PC-3 (cell line): ENCODE measurements around the gene TCEAL1. TPM values are rescaled to one million over a fixed set of nuclear protein-coding genes. Genes with fewer than 3 reads are reported as not detected.

Experiments
- ATAC-seq: fragments of 200-7000 bp; cut with Tn5 transposase; 2 replicates; pipeline ENCODE4 v1.9.1; 2020; ENCODE audit warnings: mild to moderate bottlenecking, moderate library complexity
- BruUV-seq: library from RNA; stranded (reverse); fragments of 400-500 nt; replicated peaks from 2 replicates; lab custom pipeline; 2021; lab: Mats Ljungman, UMichigan
- CTCF ChIA-PET: fragments of 300-600 bp; sonication (Branson Sonifier 250); formaldehyde crosslinking; loops from one replicate; lab custom pipeline; 2022; ENCODE audit warnings: antibody characterized with exemption; lab: Charles Lee
- POLR2A ChIA-PET: fragments of 300-600 bp; sonication (Branson Sonifier 250); formaldehyde crosslinking; loops from one replicate; lab custom pipeline; 2022; ENCODE audit warnings: antibody characterized with exemption; ENCODE audit not compliant: unreplicated experiment; lab: Charles Lee
- DNase-seq: peaks from one replicate; pipeline ENCODE4 v3.0.0-alpha.2; 2015
- H2AFZ ChIP-seq: fragments of 300-600 bp; sonication (generic); 2 replicates; pipeline ENCODE4 v1.6.0; 2016; ENCODE audit warnings: antibody characterized with exemption, low read length
- H3F3A ChIP-seq: fragments of 300-600 bp; sonication (generic); one replicate; pipeline ENCODE4 v1.6.0; 2017; ENCODE audit warnings: antibody characterized with exemption, low read length, control low read depth, mild to moderate bottlenecking; ENCODE audit not compliant: unreplicated experiment
- H3K27ac ChIP-seq: fragments of 300-600 bp; sonication (generic); 2 replicates; pipeline ENCODE4 v1.5.1; 2016; ENCODE audit warnings: mild to moderate bottlenecking, low read length
- H3K27me3 ChIP-seq: fragments of 300-600 bp; sonication (generic); 2 replicates; pipeline ENCODE4 v1.6.1; 2016; ENCODE audit warnings: low read length, mixed read lengths
- H3K36me3 ChIP-seq: fragments of 300-600 bp; sonication (generic); 2 replicates; pipeline ENCODE4 v1.6.1; 2016; ENCODE audit warnings: low read depth, mixed run types, low read length, mixed read lengths
- H3K4me1 ChIP-seq: fragments of 300-600 bp; sonication (generic); 2 replicates; pipeline ENCODE4 v1.5.1; 2016; ENCODE audit warnings: low read length; ENCODE audit not compliant: insufficient read depth
- H3K4me2 ChIP-seq: fragments of 300-600 bp; sonication (generic); 2 replicates; pipeline ENCODE4 v1.6.0; 2016; ENCODE audit warnings: low read length
- H3K4me3 ChIP-seq: fragments of 300-600 bp; sonication (generic); 2 replicates; pipeline ENCODE4 v1.5.1; 2016; ENCODE audit warnings: mild to moderate bottlenecking, low read length, mixed read lengths
- H3K79me2 ChIP-seq: fragments of 300-600 bp; sonication (generic); 2 replicates; pipeline ENCODE4 v1.6.1; 2017; ENCODE audit warnings: low read length, mixed read lengths
- H3K9ac ChIP-seq: fragments of 300-600 bp; sonication (generic); 2 replicates; pipeline ENCODE4 v1.6.0; 2016; ENCODE audit warnings: mild to moderate bottlenecking, low read length
- H3K9me2 ChIP-seq: fragments of 300-600 bp; sonication (generic); replicated peaks from 2 replicates; pipeline ENCODE4 v1.6.1; 2016; ENCODE audit warnings: mixed run types, low read length, mixed read lengths
- H3K9me3 ChIP-seq: fragments of 300-600 bp; sonication (generic); 2 replicates; pipeline ENCODE4 v1.6.1; 2016; ENCODE audit warnings: low read length, mixed read lengths
- H4K20me1 ChIP-seq: fragments of 300-600 bp; sonication (generic); 2 replicates; pipeline ENCODE4 v1.6.1; 2016; ENCODE audit warnings: low read length, mixed read lengths
- CTCF ChIP-seq: fragments of 300-600 bp; sonication (generic); conservative IDR thresholded peaks from 2 replicates; pipeline ENCODE4 v1.5.1; 2017; ENCODE audit warnings: antibody characterized with exemption, low read depth, mild to moderate bottlenecking, low read length
- EZH2 ChIP-seq: fragments of 300-600 bp; sonication (generic); IDR thresholded peaks from one replicate; pipeline ENCODE4 v1.6.1; 2017; ENCODE audit warnings: antibody characterized with exemption, mild to moderate bottlenecking, low read length; ENCODE audit not compliant: unreplicated experiment
- EZH2phosphoT487 ChIP-seq: fragments of 300-600 bp; sonication (generic); IDR thresholded peaks from 2 replicates; pipeline ENCODE4 v1.6.1; 2018; ENCODE audit warnings: mild to moderate bottlenecking, antibody characterized with exemption, low read length, borderline replicate concordance
- intact Hi-C: fragments of 100-400 bp; cut with micrococcal nuclease; formaldehyde crosslinking; loops from 2 replicates; pipeline ENCODE4 v1.9.0; 2023
- total RNA-seq: library from RNA; depleted of rRNA; stranded (reverse); fragments of >200 nt; gene quantifications from 2 replicates; pipeline ENCODE4 v1.2.3, GENCODE V29; 2014

Gene TCEAL1
- total RNA-seq, 1 experiment from 2014 or later = 22.8 TPM

DNA sequence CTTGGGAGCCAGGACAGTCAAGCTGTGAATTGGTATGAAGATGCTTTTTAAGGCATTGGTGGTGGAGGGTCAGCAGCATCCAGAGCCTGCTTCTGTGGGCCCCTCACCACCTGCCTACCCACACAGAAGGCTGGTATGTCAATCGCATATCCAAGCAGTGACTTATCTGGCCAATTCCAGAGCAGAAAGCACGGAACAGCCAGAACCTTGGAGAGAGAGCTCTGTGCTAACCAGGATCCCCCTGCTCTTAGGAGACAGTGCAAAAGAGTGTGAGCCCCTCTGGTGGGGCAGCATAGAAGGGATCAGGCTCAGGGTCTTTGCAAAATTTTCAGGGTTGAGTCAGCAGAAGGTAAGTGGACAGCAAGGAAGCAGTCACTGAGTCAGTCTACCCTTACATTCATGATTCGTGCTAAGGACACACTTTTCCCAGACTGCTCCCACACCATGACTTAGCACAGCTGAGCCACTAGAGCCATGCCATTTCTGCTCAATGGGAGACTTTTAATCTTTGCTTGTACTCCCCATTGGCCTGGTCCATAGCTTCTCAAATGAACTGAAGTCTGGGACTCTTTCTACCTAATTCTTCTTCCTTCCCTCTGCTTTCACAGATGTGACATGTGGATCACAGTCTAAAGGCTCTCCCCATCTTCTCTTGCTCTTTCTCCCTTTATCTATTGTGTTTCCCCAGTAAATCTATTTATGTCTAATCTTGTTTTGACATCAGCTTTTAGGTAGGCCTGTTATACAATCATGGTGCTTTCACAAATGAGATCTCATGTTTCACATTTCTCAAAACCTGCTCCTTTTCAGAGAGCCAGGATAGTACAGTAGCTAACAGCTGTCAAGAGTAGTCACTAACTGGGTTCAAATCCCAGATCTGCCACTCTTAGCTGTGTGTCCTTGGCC, 37.7 kb downstream of the TCEAL1 start:
- ATAC-seq = peak; percentile 20; the same call in 1 of the 2 replicates
- H3K4me2 ChIP-seq = no peak overlapping the region
- CTCF ChIA-PET = no interaction called here

GRCh38 chrX:103669745-103670144, 41.0 kb downstream of the TCEAL1 start:
- Histone ChIP-seq H2AFZ (no peak overlapping the region), H3K4me3 (no peak overlapping the region), H3K9ac (no peak overlapping the region), H3K9me3 (no peaks in the 10 kb centered on the region), H3K27me3 (no peaks in the 10 kb centered on the region), H3F3A (no peaks in the 10 kb centered on the region), H3K9me2 (no peaks in the 10 kb centered on the region), H3K36me3 (no peaks in the 10 kb centered on the region), H3K79me2 (no peaks in the 10 kb centered on the region), H4K20me1 (no peaks in the 10 kb centered on the region), H3K4me2 (no peak overlapping the region), H3K27ac (no peak overlapping the region), H3K4me1 (peaks cover 5% of the 10 kb centered on the region; the same call in 1 of the 2 replicates)
- ChIA-PET POLR2A (no interaction called here), CTCF (no interaction called here)
- no peak for ATAC-seq
- TF ChIP-seq CTCF (no peak), EZH2phosphoT487 (no peak), EZH2 (no peak)
- BruUV-seq = no TSS peak
- intact Hi-C loops = loop anchor here (5.0 kb wide), 1 partner anchor 32 kb away; no protein-coding TSS in a partner anchor
- no peak for DNase-seq

More for the DNA sequence above, 37.7 kb downstream of the TCEAL1 start:
- no peak for DNase-seq
- no peak overlapping the region for H2AFZ ChIP-seq
- no TSS peak for BruUV-seq
- no peaks in the 10 kb centered on the region for H3F3A ChIP-seq
- H3K9me2 ChIP-seq = no peaks in the 10 kb centered on the region
- H3K9me3 ChIP-seq = no peaks in the 10 kb centered on the region
- H3K27me3 ChIP-seq = no peaks in the 10 kb centered on the region
- H3K36me3 ChIP-seq = no peaks in the 10 kb centered on the region
- no peak overlapping the region for H3K4me3 ChIP-seq
- no peaks in the 10 kb centered on the region for H3K79me2 ChIP-seq
- no peak overlapping the region for H3K9ac ChIP-seq
- H3K4me1 ChIP-seq = peaks cover 5% of the 10 kb centered on the region; the same call in 1 of the 2 replicates
- no peak for TF ChIP-seq EZH2phosphoT487
- no peak for TF ChIP-seq EZH2
- TF ChIP-seq CTCF = no peak
- intact Hi-C loops = no loop called here
- H3K27ac ChIP-seq = no peak overlapping the region
- H4K20me1 ChIP-seq = no peaks in the 10 kb centered on the region
- POLR2A ChIA-PET = no interaction called here
